Stimulated activated CD4-positive, alpha-beta T cell treated with anti-CD3 and anti-CD28 coated beads, Interleukin-15, amount 100 ng/mL, for 1 hour (primary cell): ENCODE data around the gene EPS8L3.

Experiments used
- DNase-seq, 2 donors: peaks; one replicate each; pipeline ENCODE4 v3.0.0-alpha.2; 2020; ENCODE audit warnings: low read depth in 1 of 2, low spot score in 1 of 2

The EPS8L3 gene

DNA sequence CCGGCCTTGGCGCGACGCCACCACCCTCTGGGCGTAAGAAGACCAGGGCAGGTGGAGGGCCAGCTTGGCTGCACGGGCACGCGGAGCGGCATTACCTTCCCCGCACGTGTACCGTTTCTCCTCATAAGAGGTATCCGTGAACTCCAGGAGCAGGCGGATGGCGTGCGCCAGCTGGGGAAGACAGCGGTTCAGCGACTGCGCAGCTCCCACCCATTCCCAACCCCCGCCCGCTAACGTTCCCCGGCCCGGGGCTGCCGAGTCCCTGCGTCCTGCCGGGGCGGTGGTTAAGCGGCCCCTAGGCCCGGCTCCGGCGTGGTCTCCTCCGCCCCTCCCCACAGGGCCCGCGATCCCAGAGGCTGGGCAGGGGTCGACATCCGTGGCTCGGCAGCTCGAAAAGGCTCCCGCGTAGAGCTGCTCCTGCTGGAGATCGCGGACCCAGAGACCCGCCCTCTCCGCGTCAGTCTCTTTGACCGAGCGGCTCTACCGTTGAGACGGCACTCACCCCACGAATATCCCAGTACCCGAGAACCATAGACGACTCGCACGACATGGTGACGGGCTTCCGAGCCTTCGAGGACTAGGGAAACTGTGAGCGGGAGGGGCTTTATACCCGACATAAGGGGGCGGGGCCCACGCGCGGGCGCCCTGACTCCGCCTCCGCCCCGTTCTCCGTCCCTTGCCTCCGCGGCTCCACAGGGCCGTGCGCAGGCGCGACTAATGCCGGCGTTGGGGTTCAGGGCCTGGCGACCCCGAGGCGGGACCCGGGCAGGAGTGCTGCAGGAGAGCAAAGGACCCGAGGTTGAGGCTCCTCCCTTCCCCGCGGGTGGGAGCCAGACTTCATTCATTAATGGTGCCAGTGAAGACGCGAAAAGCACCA is 23.7 kb downstream of the EPS8L3 start:
- DNase-seq, result peak; percentile 69 to 75

- no peak for DNase-seq
Measured at GRCh38 chr1:109733236-109733870, 30.4 kb downstream of the EPS8L3 start.

DNA sequence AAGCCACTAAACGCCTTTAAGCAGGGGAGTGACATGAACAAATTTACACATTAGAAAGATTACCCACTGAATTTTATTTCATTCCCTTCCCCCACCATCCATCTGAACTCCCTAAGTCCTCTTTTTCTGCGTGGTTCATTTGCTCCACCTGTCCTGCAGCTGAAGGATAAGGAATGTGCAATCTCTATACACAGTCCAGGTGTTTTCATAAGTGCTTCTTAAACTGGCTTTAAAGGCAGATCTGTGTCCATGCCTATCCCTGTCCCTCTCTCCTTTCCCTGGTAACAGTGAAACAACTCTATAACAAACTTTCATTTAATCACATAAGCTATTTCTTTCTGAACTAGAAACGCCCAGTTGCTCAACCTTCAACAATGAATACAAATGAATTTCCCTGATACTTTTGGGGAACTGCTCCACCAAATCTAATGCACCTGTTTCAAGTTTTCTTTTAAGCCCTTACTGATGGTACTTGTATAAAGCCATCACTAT is 31.3 kb downstream of the EPS8L3 start:
- no peak for DNase-seq

DNA sequence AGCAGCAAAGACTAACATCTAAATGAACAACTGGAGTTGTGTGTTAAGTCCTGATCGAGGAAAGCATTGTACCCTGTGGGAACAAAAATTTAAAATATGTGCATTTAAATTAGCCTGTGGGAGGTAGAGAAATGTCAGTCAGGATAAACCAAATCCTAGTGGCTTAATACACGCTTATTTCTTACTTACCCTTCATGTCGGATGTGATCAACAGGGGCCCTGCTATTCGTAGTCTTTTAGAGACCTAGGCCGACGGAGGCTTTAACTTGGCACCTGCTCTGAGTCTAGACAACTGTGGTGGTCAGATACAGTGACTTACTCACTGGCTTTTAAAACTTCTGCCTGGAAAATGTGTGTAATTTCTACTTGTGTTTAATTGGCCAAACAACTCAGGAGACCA is 33.1 kb downstream of the EPS8L3 start:
- DNase-seq, result no peak

- no peak for DNase-seq
Measured at GRCh38 chr1:109728870-109729269, 34.9 kb downstream of the EPS8L3 start.

DNA sequence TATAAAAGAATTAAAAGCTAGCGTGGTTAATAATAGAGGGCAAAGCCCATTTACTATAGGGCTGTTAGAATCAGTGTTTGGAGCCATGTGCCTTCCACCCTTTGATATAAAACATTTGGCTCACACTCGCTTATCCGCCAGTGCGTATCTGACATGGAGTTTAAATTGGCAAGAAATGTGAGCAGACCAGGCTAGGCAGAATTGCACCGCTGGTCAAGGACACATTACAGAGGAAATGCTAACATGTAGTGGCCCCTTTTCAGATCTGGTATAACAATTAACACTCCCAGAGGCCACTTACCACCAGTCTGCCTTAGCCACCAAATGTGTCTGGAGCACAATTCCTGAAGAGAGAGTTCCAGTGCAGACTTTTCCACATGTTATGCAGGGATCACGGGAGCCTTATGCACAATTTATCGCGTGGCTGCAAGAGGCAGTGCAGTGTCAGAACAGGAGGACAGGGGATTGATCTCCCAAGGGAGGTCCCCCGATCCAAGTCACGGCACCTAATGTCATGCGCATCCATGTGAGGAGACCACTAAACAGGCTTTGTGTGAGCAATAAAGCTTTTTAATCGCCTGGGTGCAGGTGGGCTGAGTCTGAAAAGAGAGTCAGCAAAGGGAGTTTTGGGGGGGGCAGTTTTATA is 36.9 kb downstream of the EPS8L3 start:
- DNase-seq, result no peak

DNA sequence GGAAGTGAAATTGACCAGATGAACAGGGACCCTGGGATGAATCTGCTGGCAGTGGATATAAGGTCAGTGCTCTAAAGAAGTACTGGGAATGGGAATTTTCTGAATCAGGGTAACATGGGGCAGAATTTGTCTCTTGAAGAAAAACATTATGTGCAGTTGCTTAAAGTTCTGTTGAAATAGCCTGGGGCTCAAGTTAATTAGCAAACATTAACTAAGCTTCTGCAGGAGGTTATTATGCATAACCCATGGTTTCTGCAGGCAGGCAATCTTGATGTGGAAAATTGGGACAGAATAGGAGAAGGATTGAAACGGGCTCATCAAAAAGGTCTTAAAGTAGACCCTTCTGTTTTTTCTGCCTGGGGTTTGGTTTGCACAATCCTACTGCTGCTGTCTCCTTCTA is 37.7 kb downstream of the EPS8L3 start:
- no peak for DNase-seq

DNA sequence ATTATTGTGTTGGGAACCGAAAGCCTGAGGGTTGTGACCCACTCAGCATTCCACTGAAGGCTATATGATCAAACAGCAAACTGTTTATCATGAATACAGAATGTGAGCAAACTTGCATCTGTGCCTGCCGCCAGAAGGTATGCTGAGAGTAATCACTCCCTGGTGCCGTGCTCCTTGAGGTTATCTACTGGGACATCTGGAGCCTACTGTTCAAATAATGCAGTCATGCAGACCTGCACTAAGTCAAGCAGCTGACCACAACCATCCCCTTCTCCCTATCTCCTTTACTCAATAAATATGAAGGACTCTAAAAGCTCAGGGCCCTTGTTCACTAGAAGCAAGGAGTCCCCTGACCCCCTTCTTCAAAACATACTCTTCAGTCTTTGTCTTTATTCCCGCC is 38.2 kb downstream of the EPS8L3 start:
- no peak for DNase-seq

- DNase-seq, result no peak
Measured at GRCh38 chr1:109724933-109725332, 38.8 kb downstream of the EPS8L3 start.

GRCh38 chr1:109722908-109723691 is 40.6 kb downstream of the EPS8L3 start:
- no peak for DNase-seq

DNA sequence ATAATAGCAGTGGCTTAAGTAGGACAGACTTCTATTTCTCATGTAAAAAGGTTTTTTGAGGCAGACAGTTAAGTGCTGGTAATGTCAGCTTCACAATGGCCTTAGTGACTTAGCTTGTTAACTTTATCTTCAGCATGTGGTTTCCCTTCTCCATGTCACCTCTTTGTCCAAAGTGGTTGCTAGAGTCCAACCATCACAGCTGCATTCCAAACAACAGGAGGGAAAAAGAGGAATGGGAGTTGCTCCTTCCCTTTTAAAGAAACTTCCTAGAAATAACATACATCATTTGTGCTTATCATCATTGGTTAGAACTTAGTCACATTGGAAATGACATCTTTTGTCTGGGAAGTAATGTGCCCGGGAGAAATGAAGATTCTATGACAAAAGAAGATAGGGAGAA is 41.8 kb downstream of the EPS8L3 start:
- DNase-seq, result no peak

DNA sequence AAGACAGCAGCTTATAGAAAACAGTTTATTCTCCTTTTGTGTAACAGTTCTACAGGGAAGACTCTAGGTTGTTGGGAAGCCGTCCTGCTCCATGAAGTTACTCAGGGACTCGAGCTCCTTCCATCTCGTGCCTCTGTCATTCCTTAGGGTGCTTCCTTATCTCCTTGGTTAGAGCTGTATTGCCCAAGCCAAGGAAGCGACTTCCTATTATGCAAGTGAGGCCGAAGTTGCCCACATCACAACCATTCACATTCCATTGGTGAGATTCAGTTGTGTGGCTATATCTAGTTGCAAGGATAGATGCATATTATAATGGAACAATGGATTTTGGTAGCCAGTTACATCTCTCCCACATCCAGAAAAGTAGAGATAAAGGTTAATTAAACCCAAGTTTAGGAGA is 42.7 kb downstream of the EPS8L3 start:
- no peak for DNase-seq

GRCh38 chr1:109719337-109719837 is 44.3 kb downstream of the EPS8L3 start:
- DNase-seq, result no peak

DNA sequence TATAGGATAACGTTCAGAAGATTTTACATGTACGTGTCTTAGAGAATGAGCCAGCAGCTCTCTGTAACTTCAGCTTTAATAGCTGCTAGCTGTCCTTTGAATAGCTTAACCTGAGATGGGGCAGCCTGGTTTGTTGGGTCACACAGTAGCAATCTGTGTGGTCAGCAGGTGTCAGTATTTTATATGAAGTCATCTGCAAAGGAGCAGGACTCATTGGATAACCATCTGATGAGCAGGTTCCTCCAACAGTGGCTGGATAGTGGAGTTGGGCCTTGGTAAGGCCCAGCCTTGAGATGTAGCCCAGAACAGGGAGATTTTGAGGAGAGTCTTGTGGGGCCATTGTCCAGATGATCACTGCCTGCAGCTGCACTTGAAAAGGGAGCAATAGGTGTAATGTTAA is 45.2 kb downstream of the EPS8L3 start:
- no peak for DNase-seq

DNA sequence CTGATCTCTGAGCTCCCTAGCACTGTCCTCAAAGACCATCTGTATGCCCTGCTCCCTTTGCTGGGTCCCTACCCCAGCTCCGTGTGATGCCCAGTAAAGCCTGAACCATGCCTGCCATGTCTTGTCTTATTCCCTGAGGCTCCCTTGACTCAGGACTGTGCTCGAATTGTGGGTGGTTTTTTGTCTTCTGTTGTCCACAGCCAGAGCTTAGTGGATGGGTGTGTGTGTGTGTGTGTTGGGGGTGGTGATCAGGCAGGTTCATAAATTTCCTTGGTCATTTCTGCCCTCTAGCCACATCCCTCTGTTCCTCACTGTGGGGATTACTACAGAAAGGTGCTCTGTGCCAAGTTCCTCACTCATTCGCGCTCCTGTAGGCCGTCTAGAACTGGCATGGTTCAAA is 46.0 kb downstream of the EPS8L3 start:
- DNase-seq, result no peak

DNA sequence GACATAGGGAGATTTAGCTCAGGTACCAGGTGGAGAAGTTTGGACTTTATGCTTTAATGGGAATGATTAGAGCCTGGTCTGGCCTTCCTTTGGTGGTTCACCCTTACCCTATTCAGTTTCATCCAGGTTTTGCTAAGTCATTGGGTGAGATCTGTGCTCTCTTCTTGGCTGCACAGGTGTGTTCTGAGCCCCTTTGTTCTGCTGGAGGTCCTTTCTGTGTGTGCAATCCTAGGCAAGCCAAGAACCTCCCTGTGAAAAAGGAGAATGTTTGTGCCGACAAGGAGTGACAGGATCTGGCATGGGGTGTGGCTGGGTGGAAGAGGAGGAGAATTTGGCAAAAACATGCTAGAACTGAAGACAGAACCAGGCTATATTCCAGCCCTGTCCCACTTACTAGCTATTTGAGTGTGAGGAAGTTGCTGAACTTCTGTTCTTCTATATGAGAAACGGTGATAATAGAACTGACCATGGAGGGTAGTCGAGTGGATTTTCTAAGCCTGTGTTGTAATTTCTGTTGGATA is 47.1 kb downstream of the EPS8L3 start:
- no peak for DNase-seq

DNA sequence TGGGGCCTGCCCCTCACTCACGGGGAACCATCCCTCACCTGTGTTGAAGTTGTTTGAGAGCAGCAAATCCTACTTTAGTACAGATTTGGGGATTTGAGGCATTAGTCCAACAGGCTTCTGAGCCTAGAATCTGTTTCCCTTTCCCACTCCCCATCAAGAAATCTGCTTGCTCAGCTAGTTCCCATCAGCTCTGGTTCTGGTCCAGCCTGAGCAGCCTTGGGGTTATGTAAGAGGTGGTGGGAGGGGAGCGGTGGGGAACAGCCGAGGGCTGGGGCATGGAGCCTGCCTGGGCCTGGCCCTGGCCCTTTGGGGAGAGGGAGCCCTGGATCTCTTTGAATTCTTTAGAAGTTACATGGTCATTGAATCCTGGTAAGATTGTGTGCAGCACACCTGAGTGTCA is 47.6 kb downstream of the EPS8L3 start:
- no peak for DNase-seq

- DNase-seq, result no peak
Measured at GRCh38 chr1:109714661-109715372, 48.9 kb downstream of the EPS8L3 start.

DNA sequence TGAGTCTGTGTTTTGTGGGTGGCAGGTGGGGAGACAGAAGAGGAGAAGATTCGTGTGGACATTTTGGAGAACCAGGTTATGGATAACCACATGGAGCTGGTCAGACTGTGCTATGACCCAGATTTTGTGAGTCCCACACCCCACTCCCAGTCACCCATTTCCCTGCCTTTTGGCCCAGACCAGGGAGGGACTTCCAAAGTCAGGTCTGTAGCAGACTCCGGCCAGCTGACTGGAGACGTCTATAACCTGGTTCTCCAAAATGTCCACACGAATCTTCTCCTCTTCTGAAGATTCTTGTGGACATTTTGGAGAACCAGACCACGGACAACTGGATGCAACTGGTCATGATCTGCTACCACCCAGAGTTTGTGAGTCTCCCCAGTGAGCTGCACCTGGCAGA is 50.1 kb downstream of the EPS8L3 start:
- DNase-seq, result no peak

DNA sequence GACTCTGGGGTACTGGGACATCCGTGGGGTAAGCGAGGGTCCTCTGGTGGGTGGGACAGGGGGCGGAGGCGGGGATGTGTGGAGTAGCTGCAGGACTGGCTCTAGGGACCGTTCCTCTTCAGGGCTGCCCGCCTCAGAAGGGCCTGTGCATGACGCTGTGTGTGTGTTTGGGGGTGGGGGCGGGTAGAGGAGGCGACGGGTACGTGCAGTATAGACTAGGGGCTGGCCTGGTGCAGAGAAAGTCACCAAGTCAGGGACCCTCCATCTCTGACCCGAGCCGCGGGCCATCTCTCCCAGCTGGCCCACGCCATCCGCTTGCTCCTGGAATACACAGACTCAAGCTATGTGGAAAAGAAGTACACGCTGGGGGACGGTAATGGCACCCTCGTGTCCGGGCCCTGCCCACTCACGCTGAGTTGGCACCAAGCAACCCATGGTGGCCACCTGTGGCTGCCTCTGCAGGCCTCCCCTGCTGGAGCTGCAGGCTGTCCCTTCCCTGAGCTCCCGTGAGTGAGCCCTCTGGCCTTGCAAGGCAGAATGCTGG is 51.3 kb downstream of the EPS8L3 start:
- DNase-seq, result no peak
